ENCODE measurements around the gene PTPRM. TPM values are rescaled to one million over a fixed set of nuclear protein-coding genes. Genes with fewer than 3 reads are reported as not detected.

Gene PTPRM
- total RNA-seq, 1 donor from 2014 or later: 10.7 TPM

DNA sequence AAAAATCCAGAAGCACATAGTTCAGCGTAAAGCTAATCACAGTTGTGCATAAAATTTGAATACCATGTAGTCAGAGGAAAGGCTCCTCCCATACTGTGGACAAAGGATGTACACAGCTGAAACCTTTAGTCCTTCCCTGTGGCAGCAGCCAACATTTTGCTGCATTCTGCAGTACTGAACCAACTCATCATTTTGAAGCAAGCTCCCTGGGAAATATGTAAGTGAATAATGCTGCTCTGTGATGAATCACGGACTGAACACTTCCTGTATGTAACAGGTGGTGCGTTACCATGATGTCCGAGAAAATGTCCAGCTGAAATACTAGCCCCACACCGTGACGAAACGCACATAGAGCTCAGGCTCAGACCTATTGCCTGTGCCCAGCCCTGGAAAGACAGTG, 621.1 kb downstream of the PTPRM start:
- Mint-ChIP-seq H3K4me3 (no peak overlapping the region), H3K4me1 (ENCODE audit: low read depth) (no peaks in the 10 kb centered on the region), H3K36me3 (ENCODE audit: low read depth) (no peaks in the 10 kb centered on the region), H3K27ac (no peak overlapping the region), H3K9me3 (no peaks in the 10 kb centered on the region), H3K27me3 (ENCODE audit: insufficient read depth) (no peaks in the 10 kb centered on the region)
- intact Hi-C loops (cut with micrococcal nuclease): no loop called here
- no peak for DNase-seq (ENCODE audit: low spot score)

DNA sequence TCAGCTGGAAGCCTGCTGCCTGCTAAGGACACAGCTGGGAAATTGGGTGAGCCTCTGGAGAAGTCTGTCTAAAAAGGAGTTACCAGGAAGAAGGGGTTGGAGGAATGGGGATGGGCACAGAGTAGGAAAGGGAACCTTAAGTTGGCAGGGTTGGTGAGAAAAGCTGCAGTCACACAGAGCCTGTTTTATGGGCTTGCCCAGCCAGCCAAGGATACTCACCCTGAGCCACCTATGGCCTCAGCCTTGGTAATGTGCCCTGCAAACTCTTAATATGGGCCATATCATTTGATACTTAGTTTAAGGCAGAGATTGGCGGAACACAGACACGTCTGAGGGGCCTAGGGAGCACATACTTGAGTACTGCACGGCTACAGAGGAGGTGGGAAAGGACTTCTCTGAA, 623.9 kb downstream of the PTPRM start:
- H3K36me3 Mint-ChIP-seq (ENCODE audit: low read depth): no peaks in the 10 kb centered on the region
- no peaks in the 10 kb centered on the region for H3K27me3 Mint-ChIP-seq (ENCODE audit: insufficient read depth)
- no peaks in the 10 kb centered on the region for H3K4me1 Mint-ChIP-seq (ENCODE audit: low read depth)
- intact Hi-C loops (cut with micrococcal nuclease): no loop called here
- no peaks in the 10 kb centered on the region for H3K9me3 Mint-ChIP-seq
- no peak for DNase-seq (ENCODE audit: low spot score)
- H3K27ac Mint-ChIP-seq: no peak overlapping the region
- no peak overlapping the region for H3K4me3 Mint-ChIP-seq

GRCh38 chr18:8194431-8194830, 627.3 kb downstream of the PTPRM start:
- Mint-ChIP-seq H3K4me3 (no peak overlapping the region), H3K27ac (no peak overlapping the region), H3K36me3 (ENCODE audit: low read depth) (no peaks in the 10 kb centered on the region), H3K27me3 (ENCODE audit: insufficient read depth) (no peaks in the 10 kb centered on the region), H3K4me1 (ENCODE audit: low read depth) (no peaks in the 10 kb centered on the region), H3K9me3 (no peaks in the 10 kb centered on the region)
- DNase-seq (ENCODE audit: low spot score): no peak
- intact Hi-C loops (cut with micrococcal nuclease): no loop called here

GRCh38 chr18:8196238-8196637, 629.1 kb downstream of the PTPRM start:
- Mint-ChIP-seq H3K36me3 (ENCODE audit: low read depth) (no peaks in the 10 kb centered on the region), H3K9me3 (no peaks in the 10 kb centered on the region), H3K27me3 (ENCODE audit: insufficient read depth) (no peaks in the 10 kb centered on the region), H3K27ac (no peak overlapping the region), H3K4me3 (no peak overlapping the region), H3K4me1 (ENCODE audit: low read depth) (no peaks in the 10 kb centered on the region)
- DNase-seq (ENCODE audit: low spot score): no peak
- intact Hi-C loops (cut with micrococcal nuclease): no loop called here

- intact Hi-C loops (cut with micrococcal nuclease): no loop called here
- Mint-ChIP-seq H3K27ac (no peak overlapping the region), H3K4me1 (ENCODE audit: low read depth) (no peaks in the 10 kb centered on the region), H3K4me3 (no peak overlapping the region), H3K27me3 (ENCODE audit: insufficient read depth) (no peaks in the 10 kb centered on the region), H3K9me3 (no peaks in the 10 kb centered on the region), H3K36me3 (ENCODE audit: low read depth) (no peaks in the 10 kb centered on the region)
- DNase-seq (ENCODE audit: low spot score): no peak
These were observed 630.4 kb downstream of the PTPRM start for GRCh38 chr18:8197499-8197898.

- no peak overlapping the region for H3K27ac Mint-ChIP-seq
- no peak overlapping the region for H3K4me3 Mint-ChIP-seq
- H3K9me3 Mint-ChIP-seq: no peaks in the 10 kb centered on the region
- no peaks in the 10 kb centered on the region for H3K4me1 Mint-ChIP-seq (ENCODE audit: low read depth)
- H3K27me3 Mint-ChIP-seq (ENCODE audit: insufficient read depth): no peaks in the 10 kb centered on the region
- no peak for DNase-seq (ENCODE audit: low spot score)
- intact Hi-C loops (cut with micrococcal nuclease): no loop called here
- H3K36me3 Mint-ChIP-seq (ENCODE audit: low read depth): no peaks in the 10 kb centered on the region
These were observed 640.9 kb downstream of the PTPRM start for GRCh38 chr18:8207996-8208395.

- H3K36me3 Mint-ChIP-seq (ENCODE audit: low read depth): no peaks in the 10 kb centered on the region
- no peak overlapping the region for H3K4me3 Mint-ChIP-seq
- H3K9me3 Mint-ChIP-seq: no peaks in the 10 kb centered on the region
- intact Hi-C loops (cut with micrococcal nuclease): no loop called here
- H3K4me1 Mint-ChIP-seq (ENCODE audit: low read depth): no peaks in the 10 kb centered on the region
- no peaks in the 10 kb centered on the region for H3K27me3 Mint-ChIP-seq (ENCODE audit: insufficient read depth)
- DNase-seq (ENCODE audit: low spot score): no peak
- no peak overlapping the region for H3K27ac Mint-ChIP-seq
These were observed 641.6 kb downstream of the PTPRM start for GRCh38 chr18:8208716-8209115.

DNA sequence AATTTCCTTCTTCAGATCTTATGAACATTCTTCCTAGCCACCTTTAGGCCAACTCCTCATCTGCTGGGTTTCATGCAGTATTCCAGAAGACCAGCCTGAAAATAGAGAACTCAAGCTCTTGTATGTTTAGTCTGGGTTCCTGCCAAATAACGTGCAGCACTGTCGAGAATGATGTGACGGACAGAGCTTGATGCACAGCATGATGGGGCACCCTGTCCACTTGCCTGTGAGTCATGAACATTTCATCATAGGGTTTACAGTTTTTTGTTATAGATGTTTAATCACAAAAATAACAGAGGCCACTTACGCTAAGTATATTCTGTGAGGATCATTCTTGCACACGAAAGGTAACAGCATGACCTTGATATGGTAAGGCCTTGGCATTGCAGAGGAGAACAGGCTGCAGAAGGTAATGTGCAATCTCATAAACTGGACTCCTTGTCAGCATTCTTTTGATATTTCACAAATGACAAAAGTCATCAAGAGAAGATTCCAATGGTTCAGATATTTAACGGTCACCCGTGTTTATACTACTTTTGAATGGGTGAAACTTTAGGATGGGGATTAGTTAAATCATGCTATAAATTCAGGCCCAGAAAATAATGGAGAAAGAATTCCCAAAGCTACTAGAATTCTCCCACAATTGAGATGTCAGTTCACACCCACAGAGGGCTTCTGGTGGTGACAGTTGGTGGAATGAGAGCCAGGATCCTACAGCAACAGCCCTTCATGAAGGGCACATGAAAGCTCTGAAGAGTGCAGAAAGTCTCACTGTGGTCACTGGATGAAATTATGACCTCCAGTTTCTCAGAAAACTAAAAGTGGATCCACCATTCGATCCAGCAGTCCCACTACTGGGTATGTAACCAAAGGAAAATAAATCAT, 646.0 kb downstream of the PTPRM start:
- H3K27me3 Mint-ChIP-seq (ENCODE audit: insufficient read depth): no peaks in the 10 kb centered on the region
- H3K36me3 Mint-ChIP-seq (ENCODE audit: low read depth): no peaks in the 10 kb centered on the region
- no peaks in the 10 kb centered on the region for H3K9me3 Mint-ChIP-seq
- H3K4me3 Mint-ChIP-seq: no peak overlapping the region
- no peaks in the 10 kb centered on the region for H3K4me1 Mint-ChIP-seq (ENCODE audit: low read depth)
- no peak for DNase-seq (ENCODE audit: low spot score)
- no peak overlapping the region for H3K27ac Mint-ChIP-seq
- intact Hi-C loops (cut with micrococcal nuclease): no loop called here

- intact Hi-C loops (cut with micrococcal nuclease): no loop called here
- no peaks in the 10 kb centered on the region for H3K9me3 Mint-ChIP-seq
- no peak for DNase-seq (ENCODE audit: low spot score)
- no peaks in the 10 kb centered on the region for H3K27me3 Mint-ChIP-seq (ENCODE audit: insufficient read depth)
- H3K27ac Mint-ChIP-seq: no peak overlapping the region
- H3K4me1 Mint-ChIP-seq (ENCODE audit: low read depth): no peaks in the 10 kb centered on the region
- no peaks in the 10 kb centered on the region for H3K36me3 Mint-ChIP-seq (ENCODE audit: low read depth)
- no peak overlapping the region for H3K4me3 Mint-ChIP-seq
These were observed 648.6 kb downstream of the PTPRM start for GRCh38 chr18:8215741-8216140.

DNA sequence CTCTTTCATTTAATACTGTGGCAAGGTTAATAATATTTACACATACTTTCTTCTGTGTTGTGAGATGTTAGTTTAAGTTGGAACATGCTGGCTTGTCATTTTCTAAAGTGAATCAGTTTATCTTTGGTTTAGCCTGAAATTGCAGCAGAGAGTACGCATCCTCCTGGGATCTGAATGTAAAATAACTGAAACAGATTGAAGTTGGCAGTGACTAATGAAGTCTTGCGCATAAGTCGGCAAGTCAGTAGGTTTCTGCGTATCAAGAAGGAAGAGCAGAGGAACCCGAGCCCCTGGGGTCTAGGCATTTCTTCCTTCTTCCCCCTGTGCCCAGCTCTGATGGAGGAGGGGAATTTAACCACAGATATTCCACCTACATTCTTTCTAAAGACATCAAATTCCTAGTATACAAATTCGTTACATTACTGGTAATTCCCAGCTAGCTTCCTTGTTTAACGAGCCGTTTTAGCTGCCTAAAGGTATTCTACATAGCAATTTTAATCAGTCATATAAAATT, 650.0 kb downstream of the PTPRM start:
- no peak for DNase-seq (ENCODE audit: low spot score)
- no peak overlapping the region for H3K4me3 Mint-ChIP-seq
- no peaks in the 10 kb centered on the region for H3K9me3 Mint-ChIP-seq
- no peak overlapping the region for H3K27ac Mint-ChIP-seq
- H3K4me1 Mint-ChIP-seq (ENCODE audit: low read depth): no peaks in the 10 kb centered on the region
- H3K36me3 Mint-ChIP-seq (ENCODE audit: low read depth): no peaks in the 10 kb centered on the region
- intact Hi-C loops (cut with micrococcal nuclease): no loop called here
- no peaks in the 10 kb centered on the region for H3K27me3 Mint-ChIP-seq (ENCODE audit: insufficient read depth)

DNA sequence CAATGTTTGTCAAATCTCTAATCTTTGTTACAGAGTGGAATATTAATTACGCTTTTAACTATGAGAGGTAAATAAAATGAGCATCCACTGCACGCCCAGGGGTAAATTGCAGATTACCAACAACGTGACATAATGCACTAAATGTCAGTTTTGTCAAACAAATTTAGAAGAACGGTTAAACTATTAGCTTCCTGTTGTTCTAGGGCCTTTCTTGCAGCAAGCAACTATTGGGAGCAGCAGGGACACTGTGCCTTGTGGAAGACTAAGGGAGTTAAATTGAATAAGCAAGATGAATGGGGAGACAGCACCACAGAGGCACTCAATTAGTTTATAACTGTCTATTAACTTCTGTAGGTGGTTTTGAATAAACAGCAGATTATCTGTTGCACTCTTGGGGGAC, 651.1 kb downstream of the PTPRM start:
- H3K4me1 Mint-ChIP-seq (ENCODE audit: low read depth): no peaks in the 10 kb centered on the region
- intact Hi-C loops (cut with micrococcal nuclease): no loop called here
- H3K4me3 Mint-ChIP-seq: no peak overlapping the region
- DNase-seq (ENCODE audit: low spot score): no peak
- H3K36me3 Mint-ChIP-seq (ENCODE audit: low read depth): no peaks in the 10 kb centered on the region
- H3K27me3 Mint-ChIP-seq (ENCODE audit: insufficient read depth): no peaks in the 10 kb centered on the region
- H3K27ac Mint-ChIP-seq: no peak overlapping the region
- no peaks in the 10 kb centered on the region for H3K9me3 Mint-ChIP-seq

DNA sequence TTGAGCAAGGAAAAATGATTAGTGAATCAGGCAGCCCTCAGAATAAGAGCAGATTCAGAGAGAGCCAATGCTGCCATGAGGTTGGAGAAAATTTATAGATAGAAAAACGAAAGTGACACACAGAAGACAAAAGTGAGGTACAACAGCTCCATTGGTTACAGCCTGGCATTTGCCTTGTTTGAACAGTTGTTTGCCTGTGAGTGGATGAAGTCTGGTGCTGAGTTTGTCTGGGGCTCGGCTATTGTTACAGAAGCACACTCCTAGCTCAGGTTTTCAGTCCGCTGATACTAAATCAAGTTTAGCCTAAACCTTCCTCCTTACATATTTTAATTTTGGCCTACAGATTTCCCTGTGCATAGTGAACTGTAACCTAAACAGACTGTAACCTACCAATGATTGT, 654.3 kb downstream of the PTPRM start:
- H3K36me3 Mint-ChIP-seq (ENCODE audit: low read depth): no peaks in the 10 kb centered on the region
- H3K4me3 Mint-ChIP-seq: no peak overlapping the region
- no peaks in the 10 kb centered on the region for H3K27me3 Mint-ChIP-seq (ENCODE audit: insufficient read depth)
- no peak overlapping the region for H3K27ac Mint-ChIP-seq
- no peaks in the 10 kb centered on the region for H3K9me3 Mint-ChIP-seq
- no peaks in the 10 kb centered on the region for H3K4me1 Mint-ChIP-seq (ENCODE audit: low read depth)
- DNase-seq (ENCODE audit: low spot score): no peak
- intact Hi-C loops (cut with micrococcal nuclease): no loop called here

GRCh38 chr18:8224576-8224975, 657.5 kb downstream of the PTPRM start:
- intact Hi-C loops (cut with micrococcal nuclease): no loop called here
- DNase-seq (ENCODE audit: low spot score): no peak
- Mint-ChIP-seq H3K4me3 (no peak overlapping the region), H3K27ac (no peak overlapping the region), H3K36me3 (ENCODE audit: low read depth) (no peaks in the 10 kb centered on the region), H3K27me3 (ENCODE audit: insufficient read depth) (no peaks in the 10 kb centered on the region), H3K4me1 (ENCODE audit: low read depth) (no peaks in the 10 kb centered on the region), H3K9me3 (no peaks in the 10 kb centered on the region)

DNA sequence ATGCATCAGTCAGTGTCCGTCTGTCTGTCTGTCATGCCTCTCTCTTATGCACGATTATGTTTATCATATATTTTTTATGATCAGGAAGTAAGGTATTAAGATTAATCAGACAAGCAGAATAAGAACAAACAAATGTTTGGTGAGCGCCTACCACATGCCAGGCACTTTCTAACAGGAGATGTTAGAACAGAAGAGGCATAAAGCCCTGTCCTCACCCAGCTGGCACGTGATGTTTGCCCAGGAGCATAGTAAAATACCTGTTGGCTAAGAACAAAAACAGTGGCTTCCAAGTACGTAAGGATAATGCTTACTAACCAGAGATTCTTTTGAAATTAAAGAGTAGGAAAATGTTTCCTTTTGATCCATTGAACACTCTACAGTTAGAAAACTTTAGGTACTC, 661.9 kb downstream of the PTPRM start:
- H3K27me3 Mint-ChIP-seq (ENCODE audit: insufficient read depth): no peaks in the 10 kb centered on the region
- no peak overlapping the region for H3K4me3 Mint-ChIP-seq
- no peaks in the 10 kb centered on the region for H3K4me1 Mint-ChIP-seq (ENCODE audit: low read depth)
- H3K9me3 Mint-ChIP-seq: no peaks in the 10 kb centered on the region
- no peak overlapping the region for H3K27ac Mint-ChIP-seq
- H3K36me3 Mint-ChIP-seq (ENCODE audit: low read depth): no peaks in the 10 kb centered on the region
- intact Hi-C loops (cut with micrococcal nuclease): no loop called here
- DNase-seq (ENCODE audit: low spot score): no peak

All from activated T-helper 1 cell treated with anti-CD3 and anti-CD28 coated beads, Interleukin-12 subunit alpha, Interleukin-12 subunit beta, Interleukin-2, Interleukin-4 antibody, amounts not matched to agents 30 ng/mL and 10 ng/mL and 1 ng/mL, durations not matched to agents 14 hours and 24 hours and 36 hours (primary cell).